HepG2 (cell line): ENCODE results near the gene SLC35A2. TPM values are rescaled to one million over a fixed set of nuclear protein-coding genes. Genes with fewer than 3 reads are reported as not detected.
A peak's percentile ranks its signal among the peaks of the same experiment; 100 is the strongest.

Experiments
- CREB1 ChIP-seq, 2 experiments: fragments of 450-650 bp in 1 of 2; IDR thresholded peaks; 2 replicates each; pipeline ENCODE4 v1.6.1; 2016 to 2017; ENCODE audit warnings: control low read depth in 1 of 2, mild to moderate bottlenecking in 1 of 2, missing compliant biosample characterization in 1 of 2, missing genetic modification characterization in 1 of 2
- HNRNPL ChIP-seq: fragments of 200-400 bp; formaldehyde crosslinking; IDR thresholded peaks from 2 replicates; pipeline ENCODE4 v1.6.1; 2017; ENCODE audit warnings: mild to moderate bottlenecking, low read depth, low read length
- KLF15 ChIP-seq: sonication (generic); formaldehyde crosslinking; IDR thresholded peaks from 2 replicates; pipeline ENCODE4 v1.8.1; 2023; ENCODE audit warnings: borderline replicate concordance, mild to moderate bottlenecking, inconsistent platforms, missing genetic modification reagents, mixed read lengths
- NFKB2 ChIP-seq: sonication (generic); formaldehyde crosslinking; IDR thresholded peaks from 2 replicates; pipeline ENCODE4 v1.4.0; 2020; ENCODE audit warnings: missing genetic modification reagents, borderline replicate concordance
- PAXIP1 ChIP-seq: sonication (generic); formaldehyde crosslinking; conservative IDR thresholded peaks from 2 replicates; pipeline ENCODE4 v1.4.0; 2020; ENCODE audit warnings: mild to moderate bottlenecking, missing genetic modification reagents, moderate library complexity
- PHF21A ChIP-seq: sonication (generic); formaldehyde crosslinking; IDR thresholded peaks from 2 replicates; pipeline ENCODE4 v1.5.0; 2020; ENCODE audit warnings: mild to moderate bottlenecking, missing genetic modification reagents
- RARA ChIP-seq: IDR thresholded peaks from 2 replicates; pipeline ENCODE4 v1.6.1; 2016; ENCODE audit warnings: missing genetic modification reagents, missing compliant biosample characterization
- RFX3 ChIP-seq: IDR thresholded peaks from 2 replicates; pipeline ENCODE4 v1.6.1; 2016; ENCODE audit warnings: missing biosample characterization, missing genetic modification reagents
- RNF219 ChIP-seq: sonication (generic); formaldehyde crosslinking; IDR thresholded peaks from 2 replicates; pipeline ENCODE4 v1.5.0; 2020; ENCODE audit warnings: mild to moderate bottlenecking, missing genetic modification reagents
- TRAFD1 ChIP-seq: sonication (generic); formaldehyde crosslinking; IDR thresholded peaks from 2 replicates; pipeline ENCODE4 v1.5.1; 2020; ENCODE audit warnings: missing genetic modification reagents, mild to moderate bottlenecking, borderline replicate concordance
- polyA plus RNA-seq, 8 experiments: library from polyadenylated mRNA; depleted of rRNA in 3 of 8; stranded (reverse) in 7 of 8; unstranded in 1 of 8; fragments of >200 nt; fragmentation: Illumina TruSeq in 4 of 8; extraction: Trizol in 4 of 8; gene quantifications; 2 replicates each; pipeline versions ENCODE4 v1.2.1 to v1.2.3, GENCODE V29; 2011 to 2016; ENCODE audit warnings: low read depth in 4 of 8, missing spikeins in 1 of 8, mixed read lengths in 1 of 8; ENCODE audit not compliant: insufficient read depth in 1 of 8
- total RNA-seq, 5 experiments: library from RNA; depleted of rRNA; stranded (reverse); fragments of >200 nt; fragmentation: Illumina TruSeq; extraction: Trizol; gene quantifications; 2 replicates each; pipeline ENCODE4 v1.2.3, GENCODE V29; 2016; ENCODE audit warnings: low read depth in 1 of 5
- TF ChIP-seq, protein P1 (sequence below): sonication (generic); formaldehyde crosslinking; IDR thresholded peaks from 2 replicates; pipeline ENCODE4 v1.5.1; 2020; ENCODE audit warnings: mild to moderate bottlenecking, missing genetic modification reagents, borderline replicate concordance
- TF ChIP-seq, protein P2 (sequence below): sonication (generic); formaldehyde crosslinking; conservative IDR thresholded peaks from 2 replicates; pipeline ENCODE4 v1.4.0; 2020; ENCODE audit warnings: missing genetic modification reagents

SLC35A2 gene
- total and polyA plus RNA-seq, 2 of the 13 experiments (the other 11 are each of a cell fraction or from before 2014, with no cell fraction given), result 32.1 to 40.8 TPM

GRCh38 chrX:48911412-48912182, at the start of gene SLC35A2 (continued):
- TF ChIP-seq, protein P1, sequence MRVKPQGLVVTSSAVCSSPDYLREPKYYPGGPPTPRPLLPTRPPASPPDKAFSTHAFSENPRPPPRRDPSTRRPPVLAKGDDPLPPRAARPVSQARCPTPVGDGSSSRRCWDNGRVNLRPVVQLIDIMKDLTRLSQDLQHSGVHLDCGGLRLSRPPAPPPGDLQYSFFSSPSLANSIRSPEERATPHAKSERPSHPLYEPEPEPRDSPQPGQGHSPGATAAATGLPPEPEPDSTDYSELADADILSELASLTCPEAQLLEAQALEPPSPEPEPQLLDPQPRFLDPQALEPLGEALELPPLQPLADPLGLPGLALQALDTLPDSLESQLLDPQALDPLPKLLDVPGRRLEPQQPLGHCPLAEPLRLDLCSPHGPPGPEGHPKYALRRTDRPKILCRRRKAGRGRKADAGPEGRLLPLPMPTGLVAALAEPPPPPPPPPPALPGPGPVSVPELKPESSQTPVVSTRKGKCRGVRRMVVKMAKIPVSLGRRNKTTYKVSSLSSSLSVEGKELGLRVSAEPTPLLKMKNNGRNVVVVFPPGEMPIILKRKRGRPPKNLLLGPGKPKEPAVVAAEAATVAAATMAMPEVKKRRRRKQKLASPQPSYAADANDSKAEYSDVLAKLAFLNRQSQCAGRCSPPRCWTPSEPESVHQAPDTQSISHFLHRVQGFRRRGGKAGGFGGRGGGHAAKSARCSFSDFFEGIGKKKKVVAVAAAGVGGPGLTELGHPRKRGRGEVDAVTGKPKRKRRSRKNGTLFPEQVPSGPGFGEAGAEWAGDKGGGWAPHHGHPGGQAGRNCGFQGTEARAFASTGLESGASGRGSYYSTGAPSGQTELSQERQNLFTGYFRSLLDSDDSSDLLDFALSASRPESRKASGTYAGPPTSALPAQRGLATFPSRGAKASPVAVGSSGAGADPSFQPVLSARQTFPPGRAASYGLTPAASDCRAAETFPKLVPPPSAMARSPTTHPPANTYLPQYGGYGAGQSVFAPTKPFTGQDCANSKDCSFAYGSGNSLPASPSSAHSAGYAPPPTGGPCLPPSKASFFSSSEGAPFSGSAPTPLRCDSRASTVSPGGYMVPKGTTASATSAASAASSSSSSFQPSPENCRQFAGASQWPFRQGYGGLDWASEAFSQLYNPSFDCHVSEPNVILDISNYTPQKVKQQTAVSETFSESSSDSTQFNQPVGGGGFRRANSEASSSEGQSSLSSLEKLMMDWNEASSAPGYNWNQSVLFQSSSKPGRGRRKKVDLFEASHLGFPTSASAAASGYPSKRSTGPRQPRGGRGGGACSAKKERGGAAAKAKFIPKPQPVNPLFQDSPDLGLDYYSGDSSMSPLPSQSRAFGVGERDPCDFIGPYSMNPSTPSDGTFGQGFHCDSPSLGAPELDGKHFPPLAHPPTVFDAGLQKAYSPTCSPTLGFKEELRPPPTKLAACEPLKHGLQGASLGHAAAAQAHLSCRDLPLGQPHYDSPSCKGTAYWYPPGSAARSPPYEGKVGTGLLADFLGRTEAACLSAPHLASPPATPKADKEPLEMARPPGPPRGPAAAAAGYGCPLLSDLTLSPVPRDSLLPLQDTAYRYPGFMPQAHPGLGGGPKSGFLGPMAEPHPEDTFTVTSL (CRISPR knock-in tag), result no peak
- TF ChIP-seq HNRNPL (no peak), CREB1 (IDR thresholded peaks at IDR 0.05) (peak; percentile 74), CREB1 (CRISPR knock-in tag; IDR thresholded peaks at IDR 0.05) (peak; percentile 96), NFKB2 (CRISPR knock-in tag) (no peak), PHF21A (peak; percentile 37; the same call in 1 of the 2 replicates), RFX3 (CRISPR knock-in tag) (peak; percentile 65; the same call in 1 of the 2 replicates), RARA (peak; percentile 36; the same call in 1 of the 2 replicates), KLF15 (CRISPR knock-in tag) (no peak), RNF219 (no peak), TRAFD1 (CRISPR knock-in tag) (no peak), PAXIP1 (peak; percentile 22; the same call in 1 of the 2 replicates)
- TF ChIP-seq, protein P2, sequence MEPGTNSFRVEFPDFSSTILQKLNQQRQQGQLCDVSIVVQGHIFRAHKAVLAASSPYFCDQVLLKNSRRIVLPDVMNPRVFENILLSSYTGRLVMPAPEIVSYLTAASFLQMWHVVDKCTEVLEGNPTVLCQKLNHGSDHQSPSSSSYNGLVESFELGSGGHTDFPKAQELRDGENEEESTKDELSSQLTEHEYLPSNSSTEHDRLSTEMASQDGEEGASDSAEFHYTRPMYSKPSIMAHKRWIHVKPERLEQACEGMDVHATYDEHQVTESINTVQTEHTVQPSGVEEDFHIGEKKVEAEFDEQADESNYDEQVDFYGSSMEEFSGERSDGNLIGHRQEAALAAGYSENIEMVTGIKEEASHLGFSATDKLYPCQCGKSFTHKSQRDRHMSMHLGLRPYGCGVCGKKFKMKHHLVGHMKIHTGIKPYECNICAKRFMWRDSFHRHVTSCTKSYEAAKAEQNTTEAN (CRISPR knock-in tag), result no peak
